ENCODE results near the gene SOST. TPM values are rescaled to one million over a fixed set of nuclear protein-coding genes. Genes with fewer than 3 reads are reported as not detected.

SOST gene
- total RNA-seq, 1 donor from 2014 or later, result not detected

GRCh38 chr17:43710101-43710500 lies 48.5 kb downstream of the SOST start:
- DNase-seq (ENCODE audit: low spot score), result no peak

GRCh38 chr17:43709210-43709609 lies 49.4 kb downstream of the SOST start:
- DNase-seq (ENCODE audit: low spot score), result no peak

- no peak for DNase-seq (ENCODE audit: low spot score)
These were observed 51.4 kb downstream of the SOST start for GRCh38 chr17:43707184-43707583.

GRCh38 chr17:43706235-43706634 lies 52.4 kb downstream of the SOST start:
- no peak for DNase-seq (ENCODE audit: low spot score)

Other genes starting within 250 kb of the SOST start
- gene ETV4, start 212.5 kb downstream of the SOST start, total RNA-seq, result 0.48 TPM
- 25.3 TPM for gene MEOX1, start 96.9 kb downstream of the SOST start, total RNA-seq
- gene DUSP3, start 20.2 kb upstream of the SOST start, total RNA-seq, result 103 TPM
- gene CFAP97D1, start 21.6 kb upstream of the SOST start, total RNA-seq, result not detected
- gene MPP3, start 74.4 kb upstream of the SOST start, total RNA-seq, result 22.3 TPM
- gene CD300LG, start 88.4 kb upstream of the SOST start, total RNA-seq, result 121 TPM
- 2.3 TPM for gene MPP2, start 148.7 kb upstream of the SOST start, total RNA-seq
- not detected for gene PPY, start 183.7 kb upstream of the SOST start, total RNA-seq
- gene PYY, start 195.1 kb upstream of the SOST start, total RNA-seq, result not detected
- gene NAGS, start 245.8 kb upstream of the SOST start, total RNA-seq, result 0.80 TPM